Measurements from ENCODE around the gene GPC6.

Gene GPC6

GRCh38 chr13:93231867-93232266 lies 5.3 kb downstream of the GPC6 start:
- no peak for DNase-seq

- no peak for DNase-seq
Observed at GRCh38 chr13:93233997-93234416, 7.4 kb downstream of the GPC6 start.

- no peak for DNase-seq
Observed at GRCh38 chr13:93234459-93234858, 7.9 kb downstream of the GPC6 start.

GRCh38 chr13:93235258-93236015 lies 8.8 kb downstream of the GPC6 start:
- DNase-seq: no peak

- peak in 1 of 3 experiments; percentile 22 for DNase-seq
Observed at GRCh38 chr13:93238711-93239110, 12.1 kb downstream of the GPC6 start.

GRCh38 chr13:93243375-93244063 lies 16.9 kb downstream of the GPC6 start:
- DNase-seq: no peak

GRCh38 chr13:93244141-93244917 lies 17.7 kb downstream of the GPC6 start:
- DNase-seq: no peak

GRCh38 chr13:93244918-93245280 lies 18.3 kb downstream of the GPC6 start:
- no peak for DNase-seq

GRCh38 chr13:93246069-93246468 lies 19.5 kb downstream of the GPC6 start:
- no peak for DNase-seq

- peak; percentile 73 to 97 (median 94) for DNase-seq
Observed at GRCh38 chr13:93248627-93249047, 22.0 kb downstream of the GPC6 start.

GRCh38 chr13:93249364-93250306 lies 23.0 kb downstream of the GPC6 start:
- DNase-seq: no peak

- peak in 1 of 3 experiments; percentile 19 for DNase-seq
Observed at GRCh38 chr13:93254775-93255174, 28.2 kb downstream of the GPC6 start.

GRCh38 chr13:93256998-93257397 lies 30.4 kb downstream of the GPC6 start:
- DNase-seq: no peak

- DNase-seq: no peak
Observed at GRCh38 chr13:93259527-93260080, 33.0 kb downstream of the GPC6 start.

- no peak for DNase-seq
Observed at GRCh38 chr13:93260591-93260990, 34.0 kb downstream of the GPC6 start.

GRCh38 chr13:93262729-93263345 lies 36.2 kb downstream of the GPC6 start:
- peak in 1 of 3 experiments; percentile 26 for DNase-seq

GRCh38 chr13:93264876-93265275 lies 38.3 kb downstream of the GPC6 start:
- no peak for DNase-seq

- DNase-seq: no peak
Observed at GRCh38 chr13:93265800-93266199, 39.2 kb downstream of the GPC6 start.

GRCh38 chr13:93266681-93267080 lies 40.1 kb downstream of the GPC6 start:
- no peak for DNase-seq

- DNase-seq: no peak
Observed at GRCh38 chr13:93268327-93269028, 41.9 kb downstream of the GPC6 start.
